ENCODE data around the gene FICD.

FICD gene

DNA sequence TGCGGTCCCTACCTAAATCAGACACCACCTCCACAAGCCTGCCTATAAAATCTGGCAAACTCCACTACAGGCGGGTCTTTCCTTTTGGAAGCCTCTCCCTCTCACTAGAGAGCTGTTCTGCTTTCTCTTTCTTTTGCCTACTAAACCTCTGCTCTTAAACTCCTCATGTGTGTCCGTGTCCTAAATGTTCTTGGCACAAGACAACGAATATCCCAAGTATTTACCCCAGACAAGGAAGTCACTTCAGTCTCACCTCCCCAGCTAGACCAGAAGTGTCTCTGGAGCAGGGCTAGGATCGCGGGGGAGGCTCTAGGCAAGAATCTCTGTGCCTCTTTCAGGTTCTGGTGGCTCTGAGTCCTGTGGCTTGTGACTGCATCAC is 37.2 kb upstream of the FICD start:
- TF ChIP-seq, protein P1, sequence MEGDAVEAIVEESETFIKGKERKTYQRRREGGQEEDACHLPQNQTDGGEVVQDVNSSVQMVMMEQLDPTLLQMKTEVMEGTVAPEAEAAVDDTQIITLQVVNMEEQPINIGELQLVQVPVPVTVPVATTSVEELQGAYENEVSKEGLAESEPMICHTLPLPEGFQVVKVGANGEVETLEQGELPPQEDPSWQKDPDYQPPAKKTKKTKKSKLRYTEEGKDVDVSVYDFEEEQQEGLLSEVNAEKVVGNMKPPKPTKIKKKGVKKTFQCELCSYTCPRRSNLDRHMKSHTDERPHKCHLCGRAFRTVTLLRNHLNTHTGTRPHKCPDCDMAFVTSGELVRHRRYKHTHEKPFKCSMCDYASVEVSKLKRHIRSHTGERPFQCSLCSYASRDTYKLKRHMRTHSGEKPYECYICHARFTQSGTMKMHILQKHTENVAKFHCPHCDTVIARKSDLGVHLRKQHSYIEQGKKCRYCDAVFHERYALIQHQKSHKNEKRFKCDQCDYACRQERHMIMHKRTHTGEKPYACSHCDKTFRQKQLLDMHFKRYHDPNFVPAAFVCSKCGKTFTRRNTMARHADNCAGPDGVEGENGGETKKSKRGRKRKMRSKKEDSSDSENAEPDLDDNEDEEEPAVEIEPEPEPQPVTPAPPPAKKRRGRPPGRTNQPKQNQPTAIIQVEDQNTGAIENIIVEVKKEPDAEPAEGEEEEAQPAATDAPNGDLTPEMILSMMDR (IDR thresholded peaks at IDR 0.05; ENCODE audit: control insufficient read depth, insufficient read depth, low read depth, low read length, missing control alignments): no peak
- H3K4me3 ChIP-seq (ENCODE audit: control insufficient read depth, low read depth, low read length): no peak overlapping the region
- DNase-seq (ENCODE audit: low read depth): no peak

DNA sequence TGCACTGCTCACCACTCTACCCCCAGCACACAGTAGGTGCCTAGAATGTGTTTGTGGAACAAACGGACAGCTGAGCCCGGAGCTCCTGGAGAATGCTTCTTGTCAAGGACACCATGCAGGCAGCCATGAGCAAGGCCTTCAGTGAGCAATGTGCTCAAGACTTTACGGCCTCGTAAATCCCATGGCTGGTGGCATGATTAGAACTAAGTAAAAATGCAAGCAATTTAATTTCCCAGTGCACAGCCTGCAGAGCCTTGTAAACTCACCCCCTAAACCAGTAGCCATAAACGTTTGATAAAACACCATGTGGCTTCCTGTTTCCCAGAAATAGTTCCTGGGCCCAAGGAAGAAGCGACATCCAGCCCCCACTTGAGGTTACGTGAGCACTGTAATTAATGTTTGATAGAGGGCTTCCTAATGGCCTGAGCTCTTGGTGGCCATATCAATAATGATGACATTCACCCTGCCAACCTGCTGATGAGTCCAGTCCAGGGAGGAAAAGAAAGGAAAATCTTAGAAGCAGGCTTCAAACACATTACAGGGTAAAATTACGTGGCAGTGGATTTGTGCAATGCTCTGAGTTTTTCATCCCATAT is 36.4 kb upstream of the FICD start:
- no peak overlapping the region for H3K4me3 ChIP-seq (ENCODE audit: control insufficient read depth, low read depth, low read length)
- TF ChIP-seq, protein P1 (IDR thresholded peaks at IDR 0.05; ENCODE audit: control insufficient read depth, insufficient read depth, low read depth, low read length, missing control alignments): no peak
- DNase-seq (ENCODE audit: low read depth): peak; percentile 27

DNA sequence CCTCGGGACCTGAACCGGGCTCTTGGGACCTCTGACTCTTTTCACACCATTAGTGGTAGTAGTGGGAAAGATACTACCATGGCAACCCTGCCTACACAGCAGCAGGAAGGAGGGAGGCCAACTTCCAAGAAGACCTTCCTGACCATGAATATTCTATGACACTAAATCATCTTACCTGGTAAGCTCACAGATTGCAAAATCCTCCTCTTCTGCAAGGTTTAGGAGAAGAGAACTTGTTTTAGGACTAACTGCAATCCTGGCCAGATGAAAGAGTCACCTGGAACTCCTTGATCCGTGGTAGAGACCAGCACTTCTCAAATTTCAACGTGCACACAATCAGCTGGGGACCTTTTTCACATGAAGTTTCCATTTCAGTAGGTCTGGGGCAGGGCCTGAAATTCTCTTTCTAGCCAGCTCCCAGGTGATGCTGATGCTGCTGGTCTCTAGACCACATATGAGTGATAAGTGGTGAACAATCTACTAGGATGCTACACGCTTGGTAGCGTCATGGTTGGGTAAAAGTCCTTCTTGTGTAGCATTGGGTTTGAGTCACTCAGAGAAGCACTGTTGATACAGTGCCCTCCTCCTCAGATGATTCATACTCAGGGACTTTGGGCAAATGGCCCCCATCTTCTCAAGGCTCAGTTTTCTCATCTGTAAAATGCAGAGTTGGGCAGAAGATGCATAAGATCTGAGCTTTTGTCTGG is 35.6 kb upstream of the FICD start:
- no peak for DNase-seq (ENCODE audit: low read depth)
- TF ChIP-seq, protein P1 (IDR thresholded peaks at IDR 0.05; ENCODE audit: control insufficient read depth, insufficient read depth, low read depth, low read length, missing control alignments): no peak
- no peak overlapping the region for H3K4me3 ChIP-seq (ENCODE audit: control insufficient read depth, low read depth, low read length)

DNA sequence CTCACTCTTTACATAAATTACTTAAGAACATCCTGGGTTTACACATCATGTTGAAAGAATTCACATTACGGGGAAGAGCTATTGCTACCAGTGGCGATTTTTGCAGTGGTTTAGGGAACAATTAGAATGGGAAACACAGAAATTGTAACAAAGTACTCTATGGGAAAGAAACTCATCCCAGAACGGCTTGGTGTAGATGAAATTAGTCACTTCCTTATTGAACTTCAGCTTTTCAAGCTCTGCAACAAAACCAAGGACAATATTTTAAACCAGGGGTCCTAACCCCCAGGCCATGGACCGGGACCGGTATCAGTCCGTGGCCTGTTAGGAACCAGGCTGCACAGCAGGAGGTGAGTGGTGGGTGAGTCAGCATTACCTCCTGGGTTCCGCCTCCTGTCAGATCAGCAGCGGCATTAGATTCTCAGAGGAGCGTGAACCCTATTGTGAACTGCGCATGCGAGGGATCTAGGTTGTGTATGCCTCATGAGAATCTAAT is 32.3 kb upstream of the FICD start:
- TF ChIP-seq, protein P1 (IDR thresholded peaks at IDR 0.05; ENCODE audit: control insufficient read depth, insufficient read depth, low read depth, low read length, missing control alignments): no peak
- peak; percentile 8 for DNase-seq (ENCODE audit: low read depth)
- H3K4me3 ChIP-seq (ENCODE audit: control insufficient read depth, low read depth, low read length): no peak overlapping the region

DNA sequence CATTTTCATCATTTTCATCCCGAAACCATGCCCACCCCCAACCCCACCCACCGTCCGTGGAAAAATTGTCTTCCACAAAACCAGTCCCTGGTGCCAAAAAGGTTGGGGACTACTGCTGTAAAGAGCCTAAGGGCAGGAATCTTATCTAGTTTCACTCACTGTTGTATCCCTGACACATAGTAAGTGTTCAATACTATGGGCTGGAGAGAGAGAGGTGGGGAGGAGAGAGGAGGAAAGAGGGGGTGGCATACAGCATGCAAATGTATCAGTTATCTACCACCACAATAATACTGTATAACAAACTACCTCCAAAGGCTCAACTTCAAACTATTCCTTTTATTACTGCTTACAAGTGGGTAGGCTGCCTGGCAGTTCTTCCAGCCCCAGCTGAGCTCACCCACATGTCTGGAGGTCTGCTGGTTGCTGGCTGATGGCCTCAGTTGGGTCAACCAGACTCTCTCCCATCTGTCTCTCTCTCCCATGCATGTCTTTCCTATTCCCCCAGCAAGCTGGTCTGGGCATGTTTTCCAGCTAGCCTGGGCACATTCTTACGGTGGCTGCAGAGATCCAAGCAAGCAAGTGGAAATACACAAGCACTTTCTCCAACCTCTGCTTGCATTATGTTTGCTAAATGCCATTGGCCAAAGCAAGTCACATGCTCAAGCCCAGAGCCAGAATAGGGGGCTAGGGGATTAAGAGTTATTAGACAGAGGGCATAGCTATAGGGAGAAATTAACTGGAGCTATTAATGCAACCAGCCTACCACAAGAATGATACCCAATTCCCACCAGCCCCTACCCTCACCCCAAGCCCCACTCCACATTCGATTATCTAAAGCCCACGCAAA is 31.6 kb upstream of the FICD start:
- TF ChIP-seq, protein P1 (IDR thresholded peaks at IDR 0.05; ENCODE audit: control insufficient read depth, insufficient read depth, low read depth, low read length, missing control alignments): no peak
- H3K4me3 ChIP-seq (ENCODE audit: control insufficient read depth, low read depth, low read length): no peak overlapping the region
- no peak for DNase-seq (ENCODE audit: low read depth)

DNA sequence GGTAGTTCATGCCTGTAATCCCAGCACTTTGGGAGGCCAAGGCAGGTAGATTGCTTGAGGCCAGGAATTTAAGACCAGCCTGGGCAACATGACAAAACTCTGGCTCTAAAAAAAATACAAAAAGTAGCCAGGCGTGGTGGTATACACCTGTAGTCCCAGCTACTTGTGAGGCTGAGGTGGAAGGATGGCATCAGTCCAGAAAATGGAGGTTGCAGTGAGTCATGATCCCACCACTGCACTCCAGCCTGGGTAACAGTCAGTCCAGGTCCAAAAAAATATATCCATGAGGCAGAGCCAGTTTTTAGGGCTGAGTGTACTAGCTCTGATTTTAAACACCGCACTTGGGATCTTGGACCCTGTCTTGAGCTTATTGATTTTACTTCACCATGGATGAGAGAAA is 30.6 kb upstream of the FICD start:
- DNase-seq (ENCODE audit: low read depth): no peak
- no peak overlapping the region for H3K4me3 ChIP-seq (ENCODE audit: control insufficient read depth, low read depth, low read length)
- TF ChIP-seq, protein P1 (IDR thresholded peaks at IDR 0.05; ENCODE audit: control insufficient read depth, insufficient read depth, low read depth, low read length, missing control alignments): no peak

Measured in AG09309 (cell line).